Gastrocnemius medialis (tissue), 4 donors: Measurements from ENCODE around the gene GPRC5A.

Source experiments
- CTCF ChIP-seq, 5 experiments: fragments of 450-650 bp in 3 of 5; fragments of 200-600 bp in 2 of 5; sonication (generic) in 2 of 5; IDR thresholded peaks in 4 of 5; conservative IDR thresholded peaks in 1 of 5; 1 replicate in 4 of 5; 2 replicates in 1 of 5; pipeline ENCODE4 v1.5.1; 2016 to 2019; ENCODE audit warnings: antibody characterized with exemption in 5 of 5, mild to moderate bottlenecking in 3 of 5, moderate library complexity in 3 of 5
- POLR2A ChIP-seq, 2 donors: fragments of 450-650 bp; IDR thresholded peaks; one replicate each; pipeline ENCODE4 v1.6.1; 2017; ENCODE audit warnings: antibody characterized with exemption in 2 of 2, mild to moderate bottlenecking in 2 of 2, moderate library complexity in 2 of 2

GRCh38 chr12:12939888-12940287, 48.5 kb downstream of the GPRC5A start:
- no peak for TF ChIP-seq CTCF (IDR thresholded peaks at IDR 0.05 in 4 of 5, conservative IDR thresholded peaks at IDR 0.05 in 1 of 5)
- no peak for TF ChIP-seq POLR2A (IDR thresholded peaks at IDR 0.05)
